Stimulated activated CD4-positive, alpha-beta T cell treated with anti-CD3 and anti-CD28 coated beads, TNF-alpha, amount 100 ng/mL, for 4 hours (primary cell): ENCODE measurements around the gene CDC42.
A peak's percentile ranks its signal among the peaks of the same experiment; 100 is the strongest.

ENCODE experiments used
- DNase-seq, 3 experiments: peaks; one replicate each; pipeline ENCODE4 v3.0.0-alpha.2; 2020; ENCODE audit warnings: low read depth in 3 of 3

The CDC42 gene

GRCh38 chr1:22128392-22128791, 75.9 kb downstream of the CDC42 start:
- DNase-seq = no peak

GRCh38 chr1:22129501-22130117, 77.1 kb downstream of the CDC42 start:
- no peak for DNase-seq

GRCh38 chr1:22131062-22131461, 78.6 kb downstream of the CDC42 start:
- no peak for DNase-seq

- DNase-seq = peak; percentile 10 to 44 (median 17)
Observed at GRCh38 chr1:22131875-22132486, 79.5 kb downstream of the CDC42 start.

DNA sequence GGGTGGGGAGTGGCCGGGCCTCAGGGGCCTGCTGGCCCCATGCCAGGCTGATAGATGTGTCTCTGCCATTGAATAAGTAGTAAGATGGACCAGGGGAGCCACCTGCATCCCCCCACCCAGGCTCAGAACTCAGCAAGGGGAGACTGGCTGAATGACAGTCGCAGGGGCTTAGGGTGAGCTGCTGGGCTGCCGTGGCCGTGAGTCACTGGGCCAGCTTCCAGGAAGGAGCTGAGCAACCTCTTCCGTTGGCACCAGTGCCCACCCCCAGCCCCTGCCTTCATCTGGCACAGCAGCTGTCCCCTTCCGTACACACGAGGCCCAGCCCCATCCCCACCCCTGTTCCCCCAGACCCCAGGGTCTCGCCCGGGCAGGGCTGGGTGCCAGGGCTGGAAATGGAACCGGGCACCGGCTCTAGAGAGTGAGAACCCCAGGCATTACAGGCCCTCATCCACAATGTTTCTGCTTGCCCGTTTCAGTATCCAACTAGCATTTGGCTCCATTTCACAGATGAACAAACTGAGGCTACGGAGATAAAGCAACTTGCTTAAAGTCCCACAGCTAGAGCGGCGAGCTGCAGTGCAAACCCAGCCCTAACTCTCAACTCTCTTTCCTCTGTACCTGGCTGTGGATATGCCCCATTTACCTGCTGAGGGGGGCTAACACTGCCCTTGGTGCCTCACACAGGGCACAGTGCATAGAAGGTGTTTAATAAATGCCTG, 80.2 kb downstream of the CDC42 start:
- DNase-seq = no peak

GRCh38 chr1:22133247-22133930, 80.9 kb downstream of the CDC42 start:
- no peak for DNase-seq

GRCh38 chr1:22133931-22134324, 81.4 kb downstream of the CDC42 start:
- no peak for DNase-seq

GRCh38 chr1:22137004-22137720, 84.7 kb downstream of the CDC42 start:
- DNase-seq = no peak

DNA sequence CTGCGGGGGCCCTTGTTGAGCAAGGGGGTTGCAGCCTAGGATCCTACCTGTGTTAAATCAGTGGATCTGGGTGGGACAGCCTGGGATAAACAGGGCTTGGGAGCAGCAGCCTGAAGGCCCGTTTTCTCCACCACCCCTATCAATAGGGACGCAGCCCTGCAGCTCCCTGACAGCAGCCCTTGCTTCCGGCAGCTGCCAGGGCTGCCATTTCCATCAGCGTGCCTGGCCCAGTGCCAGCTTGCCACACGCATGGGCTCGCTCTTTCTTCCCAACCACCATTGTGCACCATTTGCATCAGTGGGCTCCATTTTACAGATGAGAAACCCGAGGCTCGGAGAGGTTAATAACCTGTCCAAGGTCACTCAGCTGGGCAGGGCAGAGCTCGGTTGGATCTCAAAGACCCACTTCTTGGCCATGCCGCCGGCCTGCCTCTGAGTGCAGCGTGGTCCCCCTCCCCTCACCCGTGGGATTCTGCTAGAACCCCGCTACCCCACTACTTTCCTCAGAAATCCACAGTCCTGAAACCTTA, 86.6 kb downstream of the CDC42 start:
- no peak for DNase-seq

DNA sequence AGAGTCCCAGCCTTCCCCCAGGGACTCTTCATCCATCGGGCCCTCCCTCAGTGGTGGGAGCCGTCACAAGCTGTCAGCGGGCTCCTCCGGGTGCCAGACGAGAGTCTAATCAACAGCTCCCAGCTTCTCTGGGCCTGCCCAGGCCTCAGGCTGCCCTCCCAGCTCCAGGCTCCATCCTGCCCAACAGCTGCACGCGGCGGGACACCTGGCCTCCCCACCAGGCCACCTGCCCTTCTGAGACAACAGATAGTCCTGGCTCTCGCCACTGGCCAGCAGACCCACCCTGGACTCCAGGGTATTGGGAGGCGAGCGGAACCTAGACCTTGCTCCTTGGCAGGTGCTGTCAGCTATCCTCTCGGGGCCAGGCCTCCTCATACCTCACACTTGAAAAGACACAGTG, 87.3 kb downstream of the CDC42 start:
- DNase-seq = no peak
